GM19099 (cell line): ENCODE measurements around the gene DDX41.
A peak's percentile ranks its signal among the peaks of the same experiment; 100 is the strongest.

Experiments used
- POLR2A ChIP-seq: IDR thresholded peaks from 3 replicates; pipeline ENCODE4 v1.6.1; 2011; ENCODE audit warnings: low read depth; ENCODE audit not compliant: insufficient read length; ENCODE audit errors: extremely low read depth

DDX41 gene

DNA sequence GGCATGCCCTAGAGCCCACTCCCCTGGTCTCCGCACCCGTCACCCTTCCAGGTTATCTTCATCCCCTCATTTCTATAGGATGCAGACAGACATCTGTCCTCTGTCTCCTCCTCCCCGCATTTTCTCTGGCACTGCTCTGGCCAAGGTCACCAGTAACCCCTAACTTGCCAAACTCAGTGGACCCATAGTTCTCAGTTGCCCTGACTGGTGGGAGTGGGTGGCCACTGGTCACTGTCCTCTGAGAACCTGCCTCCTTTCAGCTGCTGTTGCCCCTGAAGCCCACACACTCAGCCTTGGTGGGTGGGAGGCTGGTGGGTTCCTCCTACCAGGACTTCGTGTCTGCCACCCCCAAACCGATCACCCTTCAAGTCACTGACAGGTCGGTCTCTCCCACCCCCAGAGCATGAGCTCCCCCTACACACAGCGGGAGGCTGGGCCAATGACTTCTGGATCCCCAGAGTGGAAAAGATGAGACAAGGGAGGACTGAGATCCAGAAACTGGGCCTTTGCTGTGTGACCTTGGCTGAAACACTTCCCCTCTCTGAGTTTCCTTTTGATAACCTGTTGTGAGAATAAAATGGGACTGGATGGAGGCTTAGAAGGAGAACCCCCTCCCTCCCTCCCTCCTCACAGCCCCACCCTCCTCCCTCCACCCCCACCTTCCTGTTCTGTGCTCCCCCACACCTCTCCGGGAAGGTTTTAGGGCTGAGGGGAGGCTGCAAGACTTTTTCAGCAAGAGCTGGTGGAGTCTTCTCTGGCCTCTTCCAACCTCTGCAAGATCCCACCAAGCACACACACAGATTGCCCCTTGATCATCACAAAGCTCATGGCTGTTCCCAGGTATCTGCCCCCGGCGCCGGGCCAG lies 41.0 kb downstream of the DDX41 start:
- no peak for TF ChIP-seq POLR2A

DNA sequence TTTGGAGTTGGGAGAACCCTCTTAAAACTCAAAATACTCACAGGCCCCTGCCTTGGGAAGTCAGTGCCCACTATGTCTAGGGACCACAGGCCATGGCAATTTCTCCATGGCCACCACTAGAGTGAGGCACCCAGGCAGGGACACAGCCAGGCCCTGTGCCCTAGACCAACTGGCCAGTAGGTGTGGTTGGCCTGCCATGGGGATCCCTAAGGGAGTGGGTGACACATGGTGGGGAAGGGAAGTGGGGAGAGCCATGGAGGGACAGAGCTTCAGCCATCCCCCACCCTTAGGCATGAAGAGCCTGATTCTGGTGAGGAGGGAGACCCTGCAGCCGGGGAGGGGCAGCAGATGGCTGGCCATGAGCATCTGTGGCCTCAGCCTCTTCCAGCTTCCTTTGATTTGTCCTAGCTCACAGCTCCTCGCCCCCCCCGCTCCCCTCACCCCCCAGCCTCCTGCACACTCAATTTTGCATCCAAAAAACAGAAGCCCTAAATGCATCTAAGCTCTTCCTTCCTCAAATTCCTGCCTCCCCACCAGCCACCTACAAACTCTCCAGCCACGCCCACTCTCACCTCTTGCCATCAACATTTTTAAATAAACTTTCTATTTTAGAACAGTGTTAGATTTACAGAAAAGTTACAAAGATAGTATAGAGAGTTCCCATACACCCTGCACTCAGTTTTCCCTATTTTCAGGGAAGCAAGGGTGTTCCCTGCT lies 41.8 kb downstream of the DDX41 start:
- TF ChIP-seq POLR2A = no peak

DNA sequence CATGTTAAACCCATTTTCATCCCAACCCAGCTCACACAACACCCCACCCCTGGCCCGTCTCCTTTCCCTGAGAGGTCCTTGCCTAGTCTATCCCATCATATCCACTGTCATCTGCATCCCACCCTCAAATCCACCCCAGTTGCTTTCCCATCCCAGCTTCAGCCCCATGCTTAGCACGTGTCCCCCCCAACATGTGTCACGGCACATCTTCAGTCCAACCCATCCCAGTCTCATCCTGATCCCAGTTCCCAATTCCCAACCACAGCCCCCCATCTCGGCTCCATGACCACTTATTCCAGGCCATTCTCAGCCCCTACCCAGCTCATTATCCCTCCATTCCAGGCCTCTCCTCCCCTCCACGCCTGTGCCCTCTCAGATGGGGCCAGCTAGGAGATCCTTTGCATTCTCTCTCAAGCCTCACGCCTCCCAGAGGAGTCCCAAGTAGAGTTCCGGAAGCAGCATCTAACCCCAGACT lies 42.7 kb downstream of the DDX41 start:
- no peak for TF ChIP-seq POLR2A

DNA sequence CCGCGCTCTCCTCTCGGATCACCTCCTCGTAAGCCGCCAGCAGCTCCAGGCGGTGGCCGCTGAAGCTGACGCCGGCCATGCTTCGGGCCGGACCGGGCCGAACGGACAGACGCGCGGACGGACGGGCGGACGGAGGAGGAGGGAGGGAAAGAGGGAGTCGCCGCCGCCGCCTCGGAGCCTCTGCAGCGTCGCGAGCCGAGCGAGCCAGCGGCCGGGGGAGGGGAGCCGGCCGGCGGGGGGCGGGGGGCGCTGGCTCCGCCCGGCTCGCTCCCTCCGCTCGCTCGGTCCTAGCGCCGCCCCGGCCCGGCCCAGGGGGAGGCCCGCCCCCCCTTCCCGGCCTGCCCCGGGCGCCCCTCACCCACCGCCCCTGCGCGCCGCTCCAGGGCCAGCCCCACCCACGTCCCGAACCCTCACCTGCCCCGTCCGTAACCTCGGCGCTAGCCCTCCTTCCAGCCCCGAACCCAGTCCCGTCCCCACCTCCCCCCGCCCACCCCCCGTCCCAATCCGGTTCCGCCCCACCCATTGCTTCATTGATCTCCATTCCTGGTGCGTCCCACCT lies 43.2 kb downstream of the DDX41 start, which contains the start of gene DBN1:
Gene DBN1 (minus strand): TSS at position 192 of the 559 bp plus-strand sequence. CDS start 113 bp downstream, at position 79.
- no peak for TF ChIP-seq POLR2A

DNA sequence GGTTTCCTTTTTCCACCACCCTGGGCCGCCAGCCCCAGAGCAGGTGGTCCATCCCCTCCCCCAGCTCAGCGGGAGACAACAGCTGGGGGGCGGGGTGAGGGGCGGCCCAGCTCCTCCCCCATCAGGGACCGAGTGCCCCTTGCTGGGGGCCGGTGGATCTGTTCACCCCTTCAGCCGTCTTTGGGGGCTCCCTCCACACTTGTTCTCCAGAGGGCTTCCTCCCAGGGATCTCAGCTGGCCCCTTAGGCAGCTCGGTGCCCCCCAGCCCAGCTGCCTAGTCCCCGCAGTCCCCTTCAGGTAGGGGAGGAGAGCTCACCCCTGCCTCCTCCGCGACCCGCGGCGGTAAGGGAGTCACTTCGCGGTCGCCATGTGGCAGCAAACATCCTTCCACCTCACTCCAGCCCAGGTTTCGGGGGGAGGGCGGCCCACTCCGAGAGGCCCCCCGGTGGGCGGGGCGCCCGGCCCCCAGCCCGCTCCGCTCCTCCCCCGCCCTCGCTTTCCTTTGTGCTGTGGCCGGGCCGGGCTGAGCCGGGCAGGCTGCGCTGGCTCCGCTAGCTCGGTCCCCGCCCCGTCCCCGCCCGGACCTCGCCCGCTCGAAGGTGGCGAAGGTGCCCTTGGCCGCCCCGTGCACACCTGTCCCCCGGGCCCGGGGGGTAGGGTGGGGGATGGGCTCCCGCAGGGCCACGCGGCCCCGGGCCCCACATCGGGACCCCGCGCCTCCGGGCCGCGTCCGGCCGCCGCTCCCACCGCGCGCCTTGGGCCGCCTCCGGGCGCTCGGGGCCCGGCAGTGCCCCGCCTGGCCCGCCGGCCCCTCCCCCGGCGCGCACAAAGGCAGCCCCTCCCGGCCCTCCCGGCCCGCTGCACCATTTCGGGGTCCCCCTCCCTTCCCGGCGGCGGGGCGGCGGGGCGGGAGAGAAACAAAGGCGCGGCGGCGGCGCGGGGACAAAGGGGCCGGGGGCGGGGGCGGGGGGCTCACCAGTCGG lies 44.0 kb downstream of the DDX41 start:
- TF ChIP-seq POLR2A = peak; percentile 44

DNA sequence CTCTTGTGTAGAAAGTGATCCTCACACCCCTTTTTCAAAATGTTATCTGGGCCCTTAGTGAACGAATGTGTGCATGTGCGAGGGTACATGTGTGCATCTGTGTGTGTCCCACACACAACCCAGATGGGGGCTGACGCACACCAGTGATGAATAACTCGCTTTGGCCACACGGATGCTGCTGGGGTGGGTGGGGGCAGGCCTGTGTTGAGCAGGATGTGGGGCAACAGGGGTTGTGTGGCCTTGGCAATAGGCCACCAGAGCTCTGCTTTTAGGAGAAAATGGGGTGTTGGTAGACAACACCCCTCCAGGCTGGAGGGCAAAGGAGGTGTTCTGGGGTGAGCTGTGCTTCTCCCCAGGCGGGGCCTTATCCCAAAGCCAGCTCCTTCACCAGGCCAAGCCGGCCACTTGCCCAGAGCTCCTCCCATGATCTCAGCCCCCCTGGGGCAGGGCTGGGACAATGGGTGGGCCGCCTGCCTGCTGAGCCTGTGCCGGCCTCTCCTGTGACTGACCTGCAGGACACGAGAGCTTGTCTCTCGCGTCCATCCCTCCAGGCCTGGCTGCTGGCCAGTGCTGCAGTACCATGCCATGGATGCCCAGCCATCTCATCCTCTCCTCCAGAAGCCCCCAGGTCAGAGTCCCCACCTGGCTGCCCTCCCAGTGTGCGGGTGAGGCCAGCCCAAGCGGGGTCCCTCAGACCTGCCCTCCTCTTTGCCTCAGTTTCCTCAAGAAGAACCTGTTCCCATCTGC lies 45.0 kb downstream of the DDX41 start:
- TF ChIP-seq POLR2A = no peak

DNA sequence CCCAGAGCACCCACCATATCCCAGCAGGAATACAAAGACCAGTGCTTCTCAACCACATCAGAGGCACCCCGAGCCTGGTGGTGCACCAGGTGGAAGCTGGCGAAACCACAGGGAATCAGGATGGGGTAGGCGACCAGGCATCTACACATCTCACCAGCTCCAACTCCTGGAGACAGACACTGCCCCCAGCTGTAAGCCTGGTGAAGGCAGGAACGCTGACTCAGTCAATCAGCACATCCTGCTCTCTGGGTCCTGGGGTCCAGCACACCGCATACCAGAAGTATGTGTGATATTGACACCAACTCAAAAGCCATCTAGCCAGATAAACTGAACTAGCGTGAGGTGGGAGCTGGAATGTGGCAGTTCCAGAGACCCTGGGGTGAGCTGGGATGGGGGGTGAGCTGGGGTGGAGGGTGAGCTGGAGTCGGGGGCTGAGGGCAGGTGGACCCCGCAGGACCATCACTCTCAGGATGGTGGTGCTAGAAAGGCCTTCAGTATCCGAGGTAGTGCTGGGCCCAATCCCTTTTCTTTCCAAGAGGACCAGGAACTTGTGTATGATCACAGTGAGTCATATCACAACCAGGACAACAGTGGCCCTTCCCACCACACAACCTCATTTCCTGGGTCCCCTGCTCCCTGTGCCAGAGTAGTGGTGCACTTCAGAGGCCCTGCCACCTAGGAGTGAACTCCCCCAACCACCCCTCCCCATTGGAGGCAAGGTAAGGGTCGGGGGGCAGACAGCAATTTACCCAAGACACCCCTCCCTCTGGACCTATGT lies 45.8 kb downstream of the DDX41 start:
- TF ChIP-seq POLR2A = no peak

DNA sequence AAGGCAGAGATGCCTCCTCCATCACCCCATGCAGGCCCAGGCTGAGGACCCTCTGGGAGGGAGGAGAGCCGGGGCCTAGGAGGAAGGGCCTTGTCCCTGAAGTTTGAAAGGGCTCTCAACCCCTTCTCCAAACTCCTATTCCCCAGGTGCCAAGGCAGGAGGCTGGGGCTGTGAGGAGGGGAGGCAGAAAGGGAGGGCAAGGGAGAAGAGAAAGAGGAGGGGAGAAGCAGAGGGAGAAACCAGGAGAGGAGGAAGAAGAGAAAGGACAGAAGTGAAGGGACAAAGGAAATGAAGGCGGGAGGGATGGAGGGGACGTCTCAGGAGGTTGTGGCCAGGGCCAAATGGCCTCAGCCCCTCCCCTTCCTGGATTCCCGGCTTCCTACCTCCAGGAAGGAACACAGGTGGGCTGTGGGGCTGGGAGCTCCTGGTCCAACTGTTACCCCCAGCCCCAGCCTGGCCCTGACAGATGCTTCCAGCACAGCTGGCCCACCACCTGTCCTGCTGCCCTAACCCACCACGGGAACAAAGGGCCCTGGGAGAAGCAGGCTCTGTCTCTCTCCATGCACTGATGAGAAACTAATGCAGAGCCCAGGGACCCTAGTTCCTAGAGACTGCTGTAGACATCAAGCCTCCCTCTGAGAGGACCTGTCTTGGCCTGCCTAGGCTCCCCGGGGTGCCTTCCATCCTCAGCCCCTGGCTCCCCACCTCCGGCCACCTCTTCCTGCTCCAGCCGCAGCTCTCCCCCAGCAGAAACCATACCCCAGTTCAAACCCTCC lies 46.8 kb downstream of the DDX41 start:
- TF ChIP-seq POLR2A = no peak

DNA sequence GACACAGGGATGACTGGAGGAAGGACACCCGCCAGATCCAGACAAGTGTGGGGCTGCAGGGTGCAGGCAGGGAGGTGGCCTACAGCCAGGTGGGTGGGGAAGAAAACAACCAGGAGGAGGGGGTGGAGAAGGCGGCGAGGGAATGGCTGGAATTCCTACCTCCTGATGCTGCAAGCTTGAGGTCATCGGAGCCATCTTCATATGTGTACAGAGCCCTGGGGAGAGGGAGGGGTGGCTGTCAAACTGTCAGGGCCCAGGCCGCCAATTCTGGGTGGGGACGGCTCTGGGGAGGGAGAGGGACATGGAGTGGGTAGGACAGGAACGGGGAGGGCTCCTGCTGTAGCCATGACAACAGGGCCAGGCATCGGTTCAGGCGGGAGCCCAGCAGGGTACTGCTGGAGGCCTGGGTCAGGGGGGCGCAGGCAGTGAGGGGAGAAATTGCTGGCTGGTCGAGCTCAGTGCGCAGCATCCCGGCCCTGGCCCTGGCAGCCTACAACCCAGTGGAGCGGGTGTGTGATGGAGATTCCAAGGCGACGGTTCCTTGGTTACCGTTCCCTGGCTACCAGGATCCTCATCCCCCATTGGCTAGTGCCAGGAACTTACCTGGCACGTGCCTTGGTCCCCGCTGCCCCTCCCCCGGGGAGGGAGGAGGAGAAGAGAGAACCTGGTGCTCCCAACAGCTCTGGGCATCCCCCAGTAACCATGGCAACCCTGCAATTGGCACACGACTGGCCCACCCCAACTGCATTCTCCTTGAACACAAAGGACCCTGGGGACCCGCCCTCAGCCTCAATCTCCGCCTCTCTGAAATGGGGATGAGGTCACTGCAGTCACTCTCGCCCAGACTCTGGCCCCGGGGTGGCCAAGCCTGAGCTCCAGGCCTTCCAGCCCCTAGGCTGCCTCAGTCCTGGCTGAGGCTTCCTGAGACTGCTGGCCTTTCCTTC lies 47.8 kb downstream of the DDX41 start:
- TF ChIP-seq POLR2A = no peak

DNA sequence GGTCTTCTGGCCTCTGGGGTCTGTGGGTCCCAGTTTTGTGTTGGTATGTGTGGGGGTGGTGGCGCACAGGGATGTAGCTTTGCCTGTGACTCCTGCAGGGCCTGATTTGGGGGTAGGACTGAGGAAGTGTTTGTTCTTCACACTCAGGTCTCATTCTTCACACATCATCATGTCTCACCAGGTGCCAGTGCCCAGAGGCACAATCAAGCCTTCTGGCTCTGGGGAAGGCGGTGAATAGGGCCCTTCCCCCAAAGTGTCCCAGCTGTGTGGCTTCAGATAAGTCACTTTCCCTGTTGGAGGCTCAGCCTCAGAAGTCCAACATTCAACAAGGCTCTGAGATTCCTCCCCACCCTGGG lies 48.5 kb downstream of the DDX41 start:
- TF ChIP-seq POLR2A = no peak

DNA sequence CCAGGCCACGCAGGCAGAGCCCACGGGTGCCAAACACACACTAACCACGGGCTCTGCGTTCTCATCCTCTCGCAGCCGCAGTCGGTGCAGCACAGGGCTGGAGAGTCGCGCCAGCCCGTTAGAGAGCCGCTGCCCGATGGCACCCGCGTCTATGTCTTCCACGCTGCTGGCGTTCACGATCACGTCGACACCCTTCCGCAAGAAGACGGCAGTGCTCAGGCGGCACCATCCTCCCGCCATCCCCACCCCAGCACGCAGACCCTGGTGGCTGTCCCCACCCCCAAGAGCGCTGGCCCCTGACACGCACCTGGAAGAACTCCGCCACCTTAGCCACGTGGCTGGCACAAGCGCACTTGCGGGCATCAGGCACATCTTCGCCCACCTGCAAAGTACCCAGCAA lies 49.3 kb downstream of the DDX41 start:
- TF ChIP-seq POLR2A = no peak

DNA sequence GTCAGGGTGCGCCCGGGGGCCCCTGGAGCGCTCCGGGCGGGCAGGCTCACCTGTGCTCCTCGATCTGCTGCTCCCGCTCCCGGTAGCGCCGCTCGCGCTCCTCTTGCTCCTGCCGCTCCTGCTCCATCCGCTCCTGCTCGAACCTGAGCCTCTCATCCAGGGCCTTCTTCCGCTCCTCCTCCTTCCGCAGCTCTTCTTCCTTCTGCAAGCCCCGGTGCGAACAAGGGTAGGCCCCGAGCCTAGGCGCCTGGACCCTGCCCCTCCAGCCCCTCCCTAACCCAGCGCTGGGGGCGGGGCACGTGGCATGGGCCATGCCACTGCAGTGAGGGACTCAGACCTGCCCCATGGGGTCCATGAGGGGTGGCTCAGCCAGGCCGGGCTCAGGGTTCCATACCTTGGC lies 49.9 kb downstream of the DDX41 start:
- no peak for TF ChIP-seq POLR2A

DNA sequence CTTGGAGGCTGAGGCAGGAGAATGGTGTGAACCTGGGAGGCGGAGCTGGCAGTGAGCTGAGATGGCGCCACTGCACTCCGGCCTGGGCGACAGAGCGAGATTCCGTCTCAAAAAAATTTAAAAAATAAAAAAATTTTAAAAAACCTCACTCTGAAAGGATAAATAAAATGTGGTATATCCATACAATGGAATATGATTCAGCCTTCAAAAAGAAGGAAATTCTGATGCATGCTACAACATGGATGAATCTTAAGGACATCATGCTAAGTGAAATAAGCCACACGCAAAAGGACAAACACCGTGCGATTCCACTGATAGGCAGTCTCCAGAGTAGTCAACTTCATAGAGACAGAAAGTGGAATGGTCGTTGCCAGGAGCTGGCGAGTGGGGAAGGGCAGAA lies 51.7 kb downstream of the DDX41 start:
- no peak for TF ChIP-seq POLR2A
